HepG2 (cell line): Measurements from ENCODE around the gene EPN3. TPM values are rescaled to one million over a fixed set of nuclear protein-coding genes. Genes with fewer than 3 reads are reported as not detected.

Source experiments
- CBX5 ChIP-seq: sonication (generic); formaldehyde crosslinking; IDR thresholded peaks from 2 replicates; pipeline ENCODE4 v1.4.0; 2020; ENCODE audit warnings: missing genetic modification reagents, borderline replicate concordance
- GABPB1 ChIP-seq: IDR thresholded peaks from 2 replicates; pipeline ENCODE4 v1.6.1; 2016; ENCODE audit warnings: mild to moderate bottlenecking, missing genetic modification reagents, moderate library complexity, missing compliant biosample characterization
- HDAC1 ChIP-seq: sonication (generic); formaldehyde crosslinking; IDR thresholded peaks from 2 replicates; pipeline ENCODE4 v1.5.1; 2020; ENCODE audit warnings: mild to moderate bottlenecking, missing genetic modification reagents
- HES4 ChIP-seq: sonication (generic); formaldehyde crosslinking; IDR thresholded peaks from 2 replicates; pipeline ENCODE4 v1.9.0; 2021; ENCODE audit warnings: mild to moderate bottlenecking, missing genetic modification reagents, borderline replicate concordance
- NCOA2 ChIP-seq: sonication (generic); formaldehyde crosslinking; IDR thresholded peaks from 2 replicates; pipeline ENCODE4 v1.8.0; 2022; ENCODE audit warnings: inconsistent platforms
- NR2F1 ChIP-seq, 2 experiments: fragments of 450-650 bp in 1 of 2; formaldehyde crosslinking in 1 of 2; IDR thresholded peaks; 2 replicates each; pipeline versions ENCODE4 v1.5.0 to v1.6.1; 2016 to 2020; ENCODE audit warnings: mild to moderate bottlenecking in 1 of 2, missing compliant biosample characterization in 1 of 2, missing genetic modification reagents in 1 of 2, moderate library complexity in 1 of 2
- PRMT3 ChIP-seq: sonication (generic); formaldehyde crosslinking; IDR thresholded peaks from 2 replicates; pipeline ENCODE4 v1.8.1; 2022; ENCODE audit warnings: low read depth, mild to moderate bottlenecking, moderate library complexity, missing genetic modification reagents, borderline replicate concordance
- RAD51 ChIP-seq: fragments of 450-650 bp; IDR thresholded peaks from 2 replicates; pipeline ENCODE4 v1.6.1; 2016; ENCODE audit warnings: borderline replicate concordance
- SRSF4 ChIP-seq: fragments of 200-400 bp; formaldehyde crosslinking; IDR thresholded peaks from one replicate; pipeline ENCODE4 v1.6.1; 2018; ENCODE audit warnings: mild to moderate bottlenecking, low read depth, low read length, moderate library complexity; ENCODE audit not compliant: poor library complexity, severe bottlenecking
- TAF15 ChIP-seq: fragments of 200-400 bp; formaldehyde crosslinking; IDR thresholded peaks from one replicate; pipeline ENCODE4 v1.6.1; 2018; ENCODE audit warnings: mild to moderate bottlenecking, low read depth, low read length; ENCODE audit not compliant: poor library complexity, severe bottlenecking
- TEAD3 ChIP-seq: optimal IDR thresholded peaks from 2 replicates; pipeline ENCODE3; 2016; ENCODE audit warnings: borderline replicate concordance
- XRCC5 ChIP-seq: fragments of 200-400 bp; formaldehyde crosslinking; optimal IDR thresholded peaks from 2 replicates; pipeline ENCODE3; 2017; ENCODE audit warnings: mild to moderate bottlenecking, low read length
- YEATS2 ChIP-seq: sonication (generic); formaldehyde crosslinking; IDR thresholded peaks from 2 replicates; pipeline ENCODE4 v1.4.0; 2020; ENCODE audit warnings: missing genetic modification reagents, borderline replicate concordance
- ZFYVE20 ChIP-seq: sonication (generic); formaldehyde crosslinking; IDR thresholded peaks from 2 replicates; pipeline ENCODE4 v1.8.0; 2023; ENCODE audit warnings: low read depth, mild to moderate bottlenecking, moderate library complexity, missing genetic modification reagents, borderline replicate concordance
- ZNF232 ChIP-seq: sonication (generic); formaldehyde crosslinking; IDR thresholded peaks from 2 replicates; pipeline ENCODE4 v1.4.0; 2020; ENCODE audit warnings: missing genetic modification reagents, borderline replicate concordance
- ZNF3 ChIP-seq: IDR thresholded peaks from 2 replicates; pipeline ENCODE4 v1.7.0; 2017; ENCODE audit warnings: inconsistent platforms
- polyA plus RNA-seq, 8 experiments: library from polyadenylated mRNA; depleted of rRNA in 3 of 8; stranded (reverse) in 7 of 8; unstranded in 1 of 8; fragments of >200 nt; fragmentation: Illumina TruSeq in 4 of 8; extraction: Trizol in 4 of 8; gene quantifications; 2 replicates each; pipeline versions ENCODE4 v1.2.1 to v1.2.3, GENCODE V29; 2011 to 2016; ENCODE audit warnings: low read depth in 4 of 8, missing spikeins in 1 of 8, mixed read lengths in 1 of 8; ENCODE audit not compliant: insufficient read depth in 1 of 8
- total RNA-seq, 5 experiments: library from RNA; depleted of rRNA; stranded (reverse); fragments of >200 nt; fragmentation: Illumina TruSeq; extraction: Trizol; gene quantifications; 2 replicates each; pipeline ENCODE4 v1.2.3, GENCODE V29; 2016; ENCODE audit warnings: low read depth in 1 of 5
- TF ChIP-seq, protein P1 (sequence below): sonication (generic); formaldehyde crosslinking; IDR thresholded peaks from 2 replicates; pipeline ENCODE4 v1.4.0; 2020; ENCODE audit warnings: missing genetic modification reagents, low read depth, mild to moderate bottlenecking, borderline replicate concordance
- TF ChIP-seq, protein P2 (sequence below): sonication (generic); formaldehyde crosslinking; IDR thresholded peaks from one replicate; pipeline ENCODE4 v1.5.1; 2020; ENCODE audit warnings: mild to moderate bottlenecking, missing genetic modification reagents; ENCODE audit errors: not compliant biosample characterization
- TF ChIP-seq, protein P3 (sequence below): sonication (generic); formaldehyde crosslinking; IDR thresholded peaks from 2 replicates; pipeline ENCODE4 v1.8.0; 2022; ENCODE audit warnings: missing genetic modification reagents, mild to moderate bottlenecking, inconsistent platforms, borderline replicate concordance

EPN3 gene
- total and polyA plus RNA-seq, 2 of the 13 experiments (the other 11 are each of a cell fraction or from before 2014, with no cell fraction given): 0.11 to 0.95 TPM

DNA sequence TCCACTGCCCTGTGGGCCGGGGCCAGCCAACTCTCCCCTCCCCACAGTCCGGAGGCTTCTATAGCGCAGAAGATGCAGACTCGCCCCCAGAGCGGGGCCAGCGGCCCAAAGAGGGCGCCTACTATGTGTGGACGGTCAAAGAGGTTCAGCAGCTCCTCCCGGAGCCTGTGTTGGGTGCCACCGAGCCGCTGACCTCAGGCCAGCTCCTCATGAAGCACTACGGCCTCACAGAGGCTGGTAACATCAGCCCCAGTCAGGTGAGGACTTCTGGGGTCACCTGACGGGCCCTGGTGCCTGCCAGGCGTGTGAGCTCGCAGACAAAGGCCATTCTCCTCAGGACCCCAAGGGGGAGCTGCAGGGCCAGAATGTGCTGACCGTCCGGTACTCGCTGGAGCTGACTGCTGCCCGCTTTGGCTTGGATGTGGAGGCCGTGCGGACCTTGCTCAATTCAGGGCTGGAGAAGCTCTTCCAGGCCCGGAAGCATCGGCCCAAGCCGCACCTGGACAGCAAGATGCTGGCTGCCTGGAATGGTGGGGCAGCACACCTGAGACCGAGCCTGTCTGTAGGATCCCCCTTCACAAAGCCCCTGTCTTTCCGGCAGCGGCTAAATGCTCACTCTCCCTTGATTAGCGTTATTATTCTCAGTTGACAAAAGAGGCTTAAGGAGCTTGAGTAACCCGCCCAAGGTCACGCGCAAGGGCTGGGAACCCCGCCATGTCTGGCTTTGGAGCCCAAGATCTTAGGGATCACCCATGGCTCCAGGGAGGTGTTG is 18.3 kb downstream of the EPN3 start (continued):
- TF ChIP-seq HES4 (CRISPR knock-in tag) (peak; percentile 65; the same call in 1 of the 2 replicates), RAD51 (peak; percentile 65), TEAD3 (peak; percentile 84), ZFYVE20 (no peak), TAF15 (no peak), SRSF4 (no peak), NR2F1 (CRISPR knock-in tag; IDR thresholded peaks at IDR 0.05) (peak in 1 of 2 experiments; percentile 26; a peak in 1 of 4 replicates), GABPB1 (CRISPR knock-in tag) (peak; percentile 42), ZNF3 (CRISPR knock-in tag) (no peak), HDAC1 (CRISPR knock-in tag) (no peak), ZNF232 (no peak), NCOA2 (CRISPR knock-in tag) (0 out of 2 replicates have a peak, but pooled peaks have one; percentile 30), XRCC5 (peak; percentile 95), YEATS2 (CRISPR knock-in tag) (peak; percentile 61; the same call in 1 of the 2 replicates), PRMT3 (CRISPR knock-in tag) (no peak), CBX5 (CRISPR knock-in tag) (peak; percentile 26; the same call in 1 of the 2 replicates)
- TF ChIP-seq, protein P1, sequence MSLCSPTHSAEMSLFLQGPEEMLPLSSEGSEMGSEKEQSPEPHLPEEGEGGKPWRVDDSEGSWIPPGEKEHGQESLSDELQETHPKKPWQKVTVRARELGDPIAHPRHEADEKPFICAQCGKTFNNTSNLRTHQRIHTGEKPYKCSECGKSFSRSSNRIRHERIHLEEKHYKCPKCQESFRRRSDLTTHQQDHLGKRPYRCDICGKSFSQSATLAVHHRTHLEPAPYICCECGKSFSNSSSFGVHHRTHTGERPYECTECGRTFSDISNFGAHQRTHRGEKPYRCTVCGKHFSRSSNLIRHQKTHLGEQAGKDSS (CRISPR knock-in tag): no peak
- TF ChIP-seq, protein P2, sequence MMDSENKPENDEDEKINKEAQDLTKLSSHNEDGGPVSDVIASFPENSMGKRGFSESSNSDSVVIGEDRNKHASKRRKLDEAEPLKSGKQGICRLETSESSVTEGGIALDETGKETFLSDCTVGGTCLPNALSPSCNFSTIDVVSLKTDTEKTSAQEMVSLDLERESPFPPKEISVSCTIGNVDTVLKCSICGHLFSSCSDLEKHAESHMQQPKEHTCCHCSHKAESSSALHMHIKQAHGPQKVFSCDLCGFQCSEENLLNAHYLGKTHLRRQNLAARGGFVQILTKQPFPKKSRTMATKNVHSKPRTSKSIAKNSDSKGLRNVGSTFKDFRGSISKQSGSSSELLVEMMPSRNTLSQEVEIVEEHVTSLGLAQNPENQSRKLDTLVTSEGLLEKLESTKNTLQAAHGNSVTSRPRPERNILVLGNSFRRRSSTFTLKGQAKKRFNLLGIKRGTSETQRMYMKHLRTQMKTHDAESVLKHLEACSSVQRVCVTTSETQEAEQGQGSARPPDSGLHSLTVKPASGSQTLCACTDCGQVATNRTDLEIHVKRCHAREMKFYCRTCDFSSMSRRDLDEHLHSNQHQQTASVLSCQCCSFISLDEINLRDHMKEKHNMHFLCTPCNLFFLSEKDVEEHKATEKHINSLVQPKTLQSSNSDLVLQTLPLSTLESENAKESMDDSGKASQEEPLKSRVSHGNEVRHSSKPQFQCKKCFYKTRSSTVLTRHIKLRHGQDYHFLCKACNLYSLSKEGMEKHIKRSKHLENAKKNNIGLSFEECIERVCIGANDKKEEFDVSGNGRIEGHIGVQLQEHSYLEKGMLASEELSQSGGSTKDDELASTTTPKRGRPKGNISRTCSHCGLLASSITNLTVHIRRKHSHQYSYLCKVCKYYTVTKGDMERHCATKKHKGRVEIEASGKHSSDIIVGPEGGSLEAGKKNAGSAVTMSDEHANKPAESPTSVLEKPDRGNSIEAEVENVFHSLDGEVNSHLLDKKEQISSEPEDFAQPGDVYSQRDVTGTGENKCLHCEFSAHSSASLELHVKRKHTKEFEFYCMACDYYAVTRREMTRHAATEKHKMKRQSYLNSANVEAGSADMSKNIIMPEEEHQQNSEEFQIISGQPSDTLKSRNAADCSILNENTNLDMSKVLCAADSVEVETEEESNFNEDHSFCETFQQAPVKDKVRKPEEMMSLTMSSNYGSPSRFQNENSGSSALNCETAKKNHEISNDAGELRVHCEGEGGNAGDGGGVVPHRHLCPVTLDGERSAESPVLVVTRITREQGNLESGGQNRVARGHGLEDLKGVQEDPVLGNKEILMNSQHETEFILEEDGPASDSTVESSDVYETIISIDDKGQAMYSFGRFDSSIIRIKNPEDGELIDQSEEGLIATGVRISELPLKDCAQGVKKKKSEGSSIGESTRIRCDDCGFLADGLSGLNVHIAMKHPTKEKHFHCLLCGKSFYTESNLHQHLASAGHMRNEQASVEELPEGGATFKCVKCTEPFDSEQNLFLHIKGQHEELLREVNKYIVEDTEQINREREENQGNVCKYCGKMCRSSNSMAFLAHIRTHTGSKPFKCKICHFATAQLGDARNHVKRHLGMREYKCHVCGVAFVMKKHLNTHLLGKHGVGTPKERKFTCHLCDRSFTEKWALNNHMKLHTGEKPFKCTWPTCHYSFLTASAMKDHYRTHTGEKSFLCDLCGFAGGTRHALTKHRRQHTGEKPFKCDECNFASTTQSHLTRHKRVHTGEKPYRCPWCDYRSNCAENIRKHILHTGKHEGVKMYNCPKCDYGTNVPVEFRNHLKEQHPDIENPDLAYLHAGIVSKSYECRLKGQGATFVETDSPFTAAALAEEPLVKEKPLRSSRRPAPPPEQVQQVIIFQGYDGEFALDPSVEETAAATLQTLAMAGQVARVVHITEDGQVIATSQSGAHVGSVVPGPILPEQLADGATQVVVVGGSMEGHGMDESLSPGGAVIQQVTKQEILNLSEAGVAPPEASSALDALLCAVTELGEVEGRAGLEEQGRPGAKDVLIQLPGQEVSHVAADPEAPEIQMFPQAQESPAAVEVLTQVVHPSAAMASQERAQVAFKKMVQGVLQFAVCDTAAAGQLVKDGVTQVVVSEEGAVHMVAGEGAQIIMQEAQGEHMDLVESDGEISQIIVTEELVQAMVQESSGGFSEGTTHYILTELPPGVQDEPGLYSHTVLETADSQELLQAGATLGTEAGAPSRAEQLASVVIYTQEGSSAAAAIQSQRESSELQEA (CRISPR knock-in tag): no peak
- TF ChIP-seq, protein P3, sequence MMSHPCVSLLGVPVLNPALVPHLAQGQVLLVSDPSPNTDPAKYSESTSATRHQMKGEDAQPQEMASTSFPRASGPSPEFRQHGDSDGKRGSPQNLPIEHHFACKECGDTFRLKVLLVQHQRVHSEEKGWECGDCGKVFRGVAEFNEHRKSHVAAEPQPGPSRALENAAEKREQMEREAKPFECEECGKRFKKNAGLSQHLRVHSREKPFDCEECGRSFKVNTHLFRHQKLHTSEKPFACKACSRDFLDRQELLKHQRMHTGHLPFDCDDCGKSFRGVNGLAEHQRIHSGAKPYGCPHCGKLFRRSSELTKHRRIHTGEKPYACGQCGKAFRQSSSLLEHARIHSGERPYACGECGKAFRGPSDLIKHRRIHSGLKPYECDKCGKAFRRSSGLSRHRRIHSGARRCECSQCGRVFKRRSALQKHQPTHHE: no peak
